ENCODE data around the gene BTBD3.

The BTBD3 gene

DNA sequence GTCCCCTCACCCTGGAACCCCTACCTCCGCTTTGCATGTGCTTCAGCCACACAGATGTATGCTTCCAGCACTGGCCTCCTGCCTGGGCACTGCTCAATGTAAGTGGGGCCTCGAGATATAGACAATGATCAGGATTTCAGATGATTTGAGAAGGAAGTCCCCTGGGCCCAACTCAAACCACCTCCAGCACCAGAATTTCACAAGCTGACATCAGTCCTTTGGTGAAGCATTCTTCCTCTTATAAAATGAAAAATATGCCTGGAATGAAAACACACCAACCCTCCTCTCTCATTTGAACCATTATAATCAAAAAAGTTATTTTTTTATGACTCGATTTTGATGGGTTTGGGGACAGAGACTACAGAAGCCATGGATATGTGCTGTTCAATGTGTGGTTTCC, 48.5 kb downstream of the BTBD3 start:
- no peak for DNase-seq (ENCODE audit: low read depth in 3 of 3)

DNA sequence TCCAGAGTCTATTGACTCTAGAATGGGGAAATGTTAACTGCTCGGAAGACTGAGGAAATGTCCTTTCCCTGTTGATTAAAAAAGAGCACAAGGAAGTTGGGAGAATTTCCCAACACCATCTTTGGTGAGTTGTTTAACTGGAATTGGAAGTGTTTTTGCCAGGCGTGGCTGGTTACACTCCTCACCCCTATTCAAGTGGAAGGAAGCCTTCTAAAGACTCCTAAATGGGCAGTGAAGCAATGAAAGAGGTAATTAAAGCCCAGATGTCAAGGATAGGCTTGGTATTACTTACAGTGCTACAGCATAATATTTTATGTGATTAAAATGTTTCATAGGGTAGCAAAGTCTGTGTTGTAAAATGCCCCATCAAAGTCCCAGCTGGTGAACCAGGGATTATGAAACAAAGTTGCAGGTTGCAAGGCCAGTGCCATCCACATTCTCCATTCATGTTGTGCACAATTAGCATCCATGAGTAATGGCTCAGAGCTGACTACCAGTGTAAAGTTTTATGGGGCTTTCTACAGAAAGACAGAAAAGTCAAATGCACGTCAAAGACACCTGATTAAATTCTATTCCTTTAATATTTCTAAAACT, 52.6 kb downstream of the BTBD3 start:
- DNase-seq (ENCODE audit: low read depth in 3 of 3) = no peak

DNA sequence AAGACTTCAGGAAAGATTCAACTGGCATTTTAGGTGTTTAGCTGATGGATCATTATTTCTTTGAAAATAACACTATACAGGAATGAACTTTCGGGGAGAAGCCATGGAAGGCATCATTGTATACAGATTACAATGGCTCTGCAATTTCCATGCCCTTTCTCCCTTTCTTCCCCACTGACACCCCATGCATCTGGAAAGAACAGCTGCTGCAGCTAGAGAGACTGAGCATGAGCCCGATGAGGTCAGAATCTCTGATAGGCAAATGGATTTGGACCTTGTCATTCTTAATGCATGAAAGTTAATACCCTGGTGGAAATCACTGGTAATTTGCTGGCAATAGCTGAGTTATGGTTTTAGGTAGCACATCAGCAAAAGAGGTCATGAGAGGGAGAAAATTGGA, 54.8 kb downstream of the BTBD3 start:
- no peak for DNase-seq (ENCODE audit: low read depth in 3 of 3)
